GM21381 (cell line): ENCODE data around the gene CCL1.
"Not testable (repeated sequence)": the region's sequence is repeated elsewhere in the genome, so short reads cannot be mapped to it uniquely, and the experiment has no call there.

Experiments used
- ATAC-seq: cut with Tn5 transposase; IDR thresholded peaks from one replicate; pipeline ENCODE4 v1.9.1; 2021; ENCODE audit warnings: mild to moderate bottlenecking, moderate library complexity; ENCODE audit not compliant: unreplicated experiment

Gene CCL1

DNA sequence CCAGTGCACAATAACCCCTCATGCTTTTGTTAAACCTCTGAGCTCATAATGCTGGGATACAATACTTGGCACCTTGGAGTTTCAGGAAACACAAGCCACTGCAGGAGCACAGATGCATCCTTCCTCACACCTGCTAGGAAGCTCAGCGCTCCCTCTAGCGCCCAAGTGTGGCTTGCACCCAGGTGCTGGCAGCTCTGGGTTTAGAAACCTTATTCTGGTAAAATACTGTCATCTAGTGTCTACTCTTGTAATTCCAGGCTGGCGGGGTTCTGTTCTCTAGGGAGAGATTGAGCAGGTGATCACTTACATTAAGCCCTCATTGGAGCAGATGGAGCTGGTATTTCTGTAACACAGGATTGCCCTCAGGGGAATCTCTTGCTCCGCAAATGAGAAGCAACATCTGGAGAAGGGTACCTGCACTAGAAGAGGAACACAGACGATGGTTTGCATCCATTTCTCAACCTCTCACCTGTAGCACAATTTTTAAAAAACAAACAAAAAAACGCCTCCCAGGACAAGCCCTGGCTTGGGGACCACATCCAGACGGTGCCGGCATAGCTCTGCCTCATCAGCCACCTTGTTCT is 1.5 kb downstream of the CCL1 start:
- no peak for ATAC-seq

DNA sequence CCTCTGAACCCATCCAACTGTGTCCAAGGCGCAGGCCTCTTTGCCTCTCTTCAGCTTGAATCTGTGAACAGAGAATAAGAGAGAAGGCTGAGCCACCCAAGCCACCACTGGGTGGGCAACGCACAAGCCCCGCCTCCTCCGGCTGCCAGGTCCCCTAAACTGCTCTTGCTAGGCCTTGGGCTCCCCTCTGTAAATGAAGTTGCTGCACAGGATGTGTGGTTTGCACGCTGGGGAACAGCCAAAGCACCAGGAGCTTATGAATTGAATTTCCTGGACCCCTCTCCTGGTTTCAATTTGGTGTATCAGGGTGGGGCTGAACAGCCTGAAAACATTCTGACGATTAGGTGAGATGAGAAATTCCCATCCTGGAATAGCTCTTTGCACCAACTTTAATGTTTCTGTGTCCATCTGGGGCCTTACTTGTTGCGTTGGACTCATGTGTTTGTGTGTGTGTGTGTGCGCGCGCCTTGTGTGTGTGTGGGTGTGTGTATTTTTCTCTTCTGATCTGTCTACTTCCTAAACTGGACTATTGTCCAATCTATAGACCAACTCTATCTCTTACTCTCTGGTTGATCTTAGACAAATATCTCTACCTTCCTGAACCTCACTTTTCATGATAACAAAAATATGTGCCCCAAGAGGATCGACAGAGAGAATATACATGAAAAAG is 2.3 kb downstream of the CCL1 start:
- no peak for ATAC-seq

DNA sequence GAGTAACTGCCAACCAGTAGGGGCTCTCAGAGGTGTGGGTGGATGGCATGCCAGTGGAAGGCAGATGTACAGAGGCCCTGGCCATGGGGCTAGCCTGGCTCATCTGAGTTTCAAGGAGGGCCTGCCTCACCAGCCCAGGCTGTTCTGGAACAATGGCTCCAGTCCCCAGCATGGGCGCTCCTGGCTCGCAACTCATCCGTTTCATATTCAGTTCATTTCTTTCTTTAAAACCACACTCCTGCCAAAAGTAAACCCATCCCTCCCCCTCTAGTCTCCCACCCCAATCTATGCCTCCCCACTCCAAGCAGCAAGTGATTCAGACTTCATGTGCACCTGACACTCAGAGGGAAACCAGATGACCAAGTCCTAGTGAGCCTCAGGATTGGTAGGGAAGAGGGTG is 4.4 kb downstream of the CCL1 start:
- no peak for ATAC-seq

DNA sequence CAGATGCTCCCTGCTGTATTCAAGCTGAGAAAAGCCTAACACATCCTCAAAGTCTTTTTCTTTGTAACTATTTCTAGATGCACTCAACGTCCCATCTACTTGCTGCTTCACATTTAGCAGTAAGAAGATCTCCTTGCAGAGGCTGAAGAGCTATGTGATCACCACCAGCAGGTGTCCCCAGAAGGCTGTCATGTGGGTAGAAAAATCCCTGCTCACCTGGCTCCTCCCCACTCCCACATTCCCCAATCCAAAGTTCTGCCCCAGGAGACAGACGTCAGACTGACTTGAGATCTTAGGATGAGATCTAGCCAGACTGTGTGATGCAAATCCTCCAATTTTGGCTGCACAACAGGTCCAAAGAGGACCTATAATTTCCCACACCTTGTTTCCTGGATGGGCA is 5.6 kb downstream of the CCL1 start:
- no peak for ATAC-seq

DNA sequence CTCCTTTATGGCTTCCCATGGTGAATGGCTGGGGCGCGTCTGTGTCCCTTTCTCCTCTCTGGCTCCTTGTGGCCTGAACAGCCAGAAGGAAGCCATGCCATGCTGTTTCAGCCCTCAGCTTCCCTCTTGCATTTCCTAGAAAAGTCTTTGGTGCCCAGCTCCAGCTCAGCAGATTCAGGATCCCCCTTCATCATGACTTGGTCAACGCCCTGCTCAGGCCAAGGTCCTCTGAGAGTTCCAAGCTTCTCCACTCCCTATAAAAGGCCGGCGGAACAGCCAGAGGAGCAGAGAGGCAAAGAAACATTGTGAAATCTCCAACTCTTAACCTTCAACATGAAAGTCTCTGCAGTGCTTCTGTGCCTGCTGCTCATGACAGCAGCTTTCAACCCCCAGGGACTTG is 6.8 kb downstream of the CCL1 start, which contains the start of gene CCL13:
Gene CCL13, plus strand, starts transcription at position 287 of the 400 bp plus-strand sequence. Its CDS starts 47 bp downstream, at position 334.
- ATAC-seq: no peak

DNA sequence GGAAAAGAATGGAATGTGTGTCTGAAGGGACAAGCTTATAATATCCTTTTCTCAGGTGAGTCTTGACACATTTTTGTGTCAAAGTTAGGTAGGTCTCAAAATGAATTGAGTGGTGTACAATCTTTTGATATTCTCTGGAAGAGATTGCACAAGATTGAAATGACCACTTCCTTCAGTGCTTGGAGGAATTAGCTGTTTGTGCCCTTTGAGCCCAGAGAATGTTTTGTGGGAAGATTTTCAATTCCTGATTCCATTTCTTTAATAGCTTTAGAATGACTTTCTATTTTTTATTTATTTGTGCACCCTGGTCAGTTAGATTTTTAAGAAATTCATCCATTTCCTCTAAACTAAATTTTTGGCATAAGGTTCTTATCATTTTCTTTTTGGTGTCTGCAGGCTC is 8.4 kb downstream of the CCL1 start:
- no peak for ATAC-seq

DNA sequence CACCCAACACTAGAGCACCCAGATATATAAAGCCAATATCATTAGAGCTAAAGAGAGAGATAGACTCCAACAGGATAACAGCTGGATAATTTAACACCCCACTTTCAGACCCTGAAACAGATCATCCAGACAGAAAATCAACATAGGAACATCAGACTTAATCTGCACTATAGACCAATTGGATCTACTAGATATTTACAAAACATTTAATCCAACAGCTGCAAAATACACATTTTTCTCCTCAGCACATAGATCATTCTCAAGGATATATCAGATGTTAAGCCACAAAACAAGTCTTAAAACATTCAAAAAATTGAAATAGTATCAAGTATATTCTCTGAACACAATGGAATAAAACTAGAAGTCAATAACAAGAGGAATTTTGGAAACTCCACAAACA is 10.8 kb downstream of the CCL1 start:
- no peak for ATAC-seq

DNA sequence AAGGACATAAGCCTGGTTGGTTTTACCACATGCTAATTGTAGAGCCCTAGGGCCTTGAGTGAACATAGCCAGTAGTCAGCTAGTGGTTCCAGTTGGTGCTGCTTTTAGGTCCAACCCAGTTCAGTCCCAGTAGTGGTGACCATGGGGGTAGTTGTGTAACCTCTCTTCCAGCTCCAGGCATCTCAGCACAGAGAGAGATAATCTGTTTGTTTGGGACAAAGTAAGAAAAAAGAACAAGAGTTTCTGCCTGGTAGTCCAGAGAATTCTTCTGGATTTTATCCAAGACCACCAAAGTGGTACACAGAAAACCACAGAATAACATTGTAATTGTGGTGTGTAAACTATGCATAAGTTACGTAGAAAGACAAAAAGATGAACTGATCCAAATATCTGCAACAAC is 11.9 kb downstream of the CCL1 start:
- ATAC-seq: no peak

DNA sequence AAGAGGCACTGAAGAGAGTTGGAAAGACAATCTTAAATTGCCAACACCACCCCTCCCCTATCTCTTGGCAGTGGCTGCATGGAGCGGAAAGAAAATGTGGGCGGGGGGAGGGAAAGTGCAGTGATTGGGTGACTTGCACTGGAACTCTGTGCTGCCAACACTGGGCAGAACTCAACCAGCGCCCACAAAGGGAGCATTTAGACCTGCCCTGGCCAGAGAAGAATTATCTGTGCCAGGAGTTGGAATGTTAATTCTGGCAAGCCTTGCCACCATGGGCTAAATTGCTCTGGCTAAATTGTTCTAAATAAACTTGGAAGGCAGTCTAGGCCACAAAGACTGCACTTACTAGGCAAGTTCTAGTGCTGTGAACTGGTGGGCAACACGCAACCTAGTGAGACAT is 13.3 kb downstream of the CCL1 start:
- ATAC-seq: no peak

DNA sequence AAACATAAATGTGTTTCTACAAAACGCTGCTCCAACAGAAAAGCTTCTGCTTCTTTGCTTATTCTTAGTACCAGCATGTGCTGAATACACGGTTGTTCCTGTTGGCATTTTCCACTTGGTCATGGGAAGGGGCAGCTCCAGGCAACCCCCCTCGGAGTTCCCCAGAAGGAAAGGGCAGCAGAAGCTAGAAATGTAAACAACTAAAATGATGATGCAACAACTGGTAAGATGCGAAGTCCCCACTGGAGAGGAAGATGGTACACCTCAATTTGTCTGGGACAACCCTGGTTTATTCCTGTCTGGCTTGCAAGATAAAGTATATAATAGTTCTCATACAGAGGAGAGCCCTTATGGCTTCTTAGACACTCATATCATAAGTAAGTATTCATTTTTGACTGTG is 16.0 kb downstream of the CCL1 start:
- no peak for ATAC-seq

DNA sequence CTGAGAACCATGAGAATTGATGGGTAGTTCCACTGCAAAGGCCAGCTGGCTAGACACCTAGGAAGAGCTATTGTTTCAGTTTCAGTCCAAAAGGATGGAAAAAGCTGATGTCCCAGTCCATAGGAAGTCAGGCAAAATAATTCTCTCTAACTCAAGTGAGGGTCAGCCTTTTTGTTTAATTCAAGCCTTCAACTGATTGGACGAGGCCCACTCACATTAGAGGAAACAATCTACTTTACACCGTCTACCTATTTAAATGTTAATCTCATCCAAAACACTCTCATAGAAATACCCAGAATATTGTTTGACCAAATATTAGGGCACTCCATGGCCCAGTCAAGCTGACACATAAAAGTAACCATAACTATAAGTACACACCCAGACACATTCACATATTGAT is 21.1 kb downstream of the CCL1 start:
- ATAC-seq: no peak

DNA sequence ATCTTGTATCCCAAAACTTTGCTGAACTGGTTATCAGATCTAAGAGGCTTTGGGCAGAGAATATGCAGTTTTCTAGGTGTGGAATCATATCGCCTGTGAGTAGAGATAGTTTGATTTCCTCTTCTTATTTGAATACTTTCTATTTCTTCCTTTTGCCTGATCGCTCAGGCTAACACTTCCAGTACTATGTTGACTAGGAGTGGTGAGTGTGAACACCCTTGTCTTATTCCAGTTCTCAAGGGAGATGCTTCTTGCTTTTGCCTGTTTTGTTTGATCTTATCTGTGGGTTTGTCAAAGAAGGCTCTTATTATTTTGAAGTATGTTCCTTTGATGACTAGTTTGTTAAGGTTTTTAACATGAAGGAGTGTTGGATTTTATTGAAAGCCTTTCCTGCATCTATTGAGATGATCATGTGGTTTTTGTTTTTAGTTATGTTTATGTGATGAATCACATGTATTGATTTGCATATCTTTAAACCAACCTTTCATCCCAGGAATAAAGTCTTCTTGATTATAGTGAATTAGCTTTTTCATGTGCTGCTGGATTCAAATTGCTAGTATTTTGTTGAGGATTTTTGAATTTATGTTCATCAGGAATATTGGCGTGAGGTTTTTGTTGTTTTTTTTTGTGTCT is 23.8 kb downstream of the CCL1 start:
- no peak for ATAC-seq

DNA sequence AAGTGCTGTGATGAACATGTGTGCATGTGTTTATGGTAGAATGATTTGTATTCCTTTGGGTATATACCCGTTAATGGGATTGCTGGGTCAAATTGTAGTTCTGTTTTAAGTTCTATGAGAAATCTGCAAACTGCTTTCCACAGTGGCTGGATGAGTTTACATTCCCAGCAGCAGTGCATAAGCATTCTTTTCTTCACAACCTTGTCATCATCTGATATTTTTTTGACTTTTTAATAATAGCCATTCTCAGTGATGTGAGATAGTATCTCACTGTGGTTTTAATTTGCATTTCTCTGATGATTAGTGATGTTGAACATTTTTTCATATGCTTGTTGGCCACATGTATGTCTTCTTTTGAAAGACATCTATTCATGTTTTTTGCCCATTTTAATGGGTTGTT is 25.3 kb downstream of the CCL1 start:
- no peak for ATAC-seq

DNA sequence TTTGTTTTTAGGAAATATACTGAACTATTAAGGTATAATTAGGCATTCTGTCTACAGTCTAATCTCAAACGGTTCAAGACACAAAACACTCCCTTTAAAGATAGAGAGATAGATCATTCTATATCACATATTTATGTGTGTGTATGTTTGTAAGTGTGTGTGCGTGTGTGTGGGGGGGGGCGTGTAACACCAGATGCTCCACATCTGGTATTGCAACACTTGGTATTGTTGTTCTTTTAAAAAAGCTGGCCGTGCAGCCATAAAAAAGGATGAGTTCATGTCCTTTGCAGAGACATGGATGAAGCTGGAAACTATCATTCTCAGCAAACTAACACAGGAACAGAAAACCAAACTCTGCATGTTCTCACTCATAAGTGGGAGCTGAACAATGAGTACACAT is 35.5 kb downstream of the CCL1 start:
- not testable (repeated sequence) for ATAC-seq

DNA sequence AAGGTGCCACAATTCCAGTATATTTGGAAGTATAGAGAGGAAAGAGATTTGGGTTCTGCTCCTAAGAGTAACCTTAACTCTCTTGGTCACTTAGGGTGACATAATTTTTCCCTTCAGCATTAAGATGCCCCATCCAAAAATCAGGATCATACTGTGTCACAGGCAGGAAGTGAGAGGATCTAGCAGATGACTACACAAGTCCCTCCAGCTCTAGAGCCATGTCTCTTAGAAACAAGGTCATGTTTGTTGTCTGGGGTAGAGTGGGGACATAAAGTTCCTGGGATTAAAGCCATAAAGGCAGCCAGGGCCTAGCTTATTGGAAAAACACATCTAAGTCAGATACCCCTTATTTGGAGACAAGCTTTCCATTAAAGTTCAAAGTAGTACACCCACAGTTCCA is 41.1 kb downstream of the CCL1 start:
- ATAC-seq: no peak

DNA sequence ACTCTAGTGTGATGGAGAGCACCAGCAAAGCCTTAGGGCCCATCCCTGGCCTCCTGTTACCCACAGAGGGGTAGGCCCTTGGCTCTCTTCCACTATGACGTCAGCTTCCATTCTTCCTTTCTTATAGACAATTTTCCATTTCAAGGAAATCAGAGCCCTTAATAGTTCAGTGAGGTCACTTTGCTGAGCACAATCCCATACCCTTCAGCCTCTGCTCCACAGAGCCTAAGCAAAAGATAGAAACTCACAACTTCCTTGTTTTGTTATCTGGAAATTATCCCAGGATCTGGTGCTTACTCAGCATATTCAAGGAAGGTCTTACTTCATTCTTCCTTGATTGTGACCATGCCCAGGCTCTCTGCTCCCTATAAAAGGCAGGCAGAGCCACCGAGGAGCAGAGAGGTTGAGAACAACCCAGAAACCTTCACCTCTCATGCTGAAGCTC is 44.0 kb downstream of the CCL1 start, which contains the start of gene CCL8:
Gene CCL8, plus strand, starts transcription at position 397 of the 445 bp plus-strand sequence. CDS start 67 bp downstream, outside the sequence.
- no peak for ATAC-seq

DNA sequence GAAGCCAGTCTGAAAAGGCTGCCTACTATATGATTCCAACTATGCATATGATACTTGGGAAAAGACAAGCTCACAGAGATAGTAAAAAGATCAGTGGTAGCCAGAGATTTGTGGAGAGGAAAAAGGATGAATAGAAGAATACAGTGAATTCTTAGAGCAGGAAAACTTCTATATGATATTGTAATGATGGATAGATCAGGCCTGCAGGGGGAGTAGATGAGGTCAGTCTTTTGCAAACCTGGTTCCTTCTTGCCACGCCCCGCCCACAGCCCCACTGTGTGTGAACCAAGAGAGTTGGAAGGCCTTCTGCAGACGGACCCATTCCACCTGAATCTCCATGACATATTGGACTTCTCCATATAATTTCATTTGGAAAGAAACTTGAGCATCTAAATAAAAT is 44.6 kb downstream of the CCL1 start:
- no peak for ATAC-seq

DNA sequence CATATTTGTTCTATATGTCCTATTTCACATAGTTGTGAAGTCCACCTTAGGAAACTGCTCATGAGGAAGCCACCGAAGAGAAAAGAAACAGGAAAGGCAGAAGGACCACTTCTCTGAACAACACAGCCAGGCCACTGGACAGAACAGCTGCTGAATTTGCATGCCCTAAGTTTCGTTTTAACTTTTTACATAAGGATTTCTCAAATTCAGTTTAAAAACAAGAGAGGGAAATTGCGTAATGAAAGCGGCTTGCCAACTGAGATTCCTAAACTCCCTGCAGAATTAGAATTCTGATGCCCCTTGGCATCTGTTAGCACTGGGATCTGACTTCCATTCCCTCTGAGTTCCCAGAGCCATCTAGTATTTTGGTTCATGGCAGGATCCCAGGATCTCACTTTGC is 48.8 kb downstream of the CCL1 start:
- ATAC-seq: no peak

DNA sequence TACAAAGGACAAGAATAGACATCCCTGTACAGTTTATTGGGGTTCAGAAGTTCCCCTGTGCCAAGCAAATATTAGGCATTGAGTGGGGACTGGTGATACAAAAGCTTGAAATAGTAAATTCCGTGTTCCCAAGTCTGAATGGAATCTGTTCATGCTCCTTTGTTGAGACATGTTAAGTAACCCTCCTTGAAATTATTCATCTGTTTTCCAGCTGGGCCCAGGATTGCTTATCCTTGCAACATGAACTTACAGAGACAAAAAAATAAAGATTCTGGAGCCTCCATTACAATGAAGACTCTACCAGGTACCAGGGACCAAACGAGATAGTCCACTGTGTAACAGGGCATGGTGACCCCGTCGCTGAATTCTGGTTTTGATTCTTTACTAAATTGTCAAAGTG is 49.9 kb downstream of the CCL1 start:
- ATAC-seq: no peak

DNA sequence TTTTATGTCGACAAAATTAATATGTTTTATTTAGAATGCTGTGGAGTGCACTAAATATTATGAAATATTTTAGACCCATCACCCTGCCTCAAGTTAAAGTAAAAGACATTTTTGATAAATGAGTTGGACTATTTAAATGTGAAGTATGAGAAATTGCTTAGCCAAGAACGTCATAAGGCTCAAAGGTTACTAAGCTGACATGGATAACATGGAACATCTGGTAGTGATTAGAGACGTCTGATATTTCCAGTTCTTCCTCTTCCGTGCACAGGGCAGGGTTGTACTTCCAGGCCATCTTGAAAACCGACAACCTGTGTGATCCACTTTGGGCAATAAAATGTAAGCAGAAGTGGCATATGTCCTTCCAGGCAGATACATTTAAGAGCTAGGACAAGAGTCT is 51.0 kb downstream of the CCL1 start:
- ATAC-seq: no peak

DNA sequence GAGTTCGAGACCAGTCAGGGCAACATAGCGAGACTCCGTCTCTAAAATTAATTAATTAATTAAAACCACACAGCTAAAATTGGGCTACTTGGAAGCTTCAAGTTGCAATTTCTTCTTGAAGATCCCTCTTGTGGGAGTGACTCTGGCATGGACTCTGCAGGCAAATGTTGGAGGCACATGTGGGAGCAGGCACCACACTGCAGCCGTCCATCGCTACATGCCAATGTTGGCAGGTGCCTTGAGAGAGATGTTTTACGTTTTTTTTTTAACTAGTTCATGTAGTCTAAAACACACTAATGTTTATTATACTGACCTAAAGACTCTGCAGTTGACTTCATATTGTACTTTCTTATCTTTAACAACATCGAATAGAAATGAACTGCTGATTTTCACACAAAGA is 51.7 kb downstream of the CCL1 start:
- ATAC-seq: no peak
